HG02870 (cell line): Measurements from ENCODE around the gene B2M.

ENCODE experiments used
- ATAC-seq: cut with Tn5 transposase; IDR thresholded peaks from one replicate; pipeline ENCODE4 v1.9.1; 2021; ENCODE audit warnings: mild to moderate bottlenecking, moderate library complexity; ENCODE audit not compliant: unreplicated experiment

B2M gene

DNA sequence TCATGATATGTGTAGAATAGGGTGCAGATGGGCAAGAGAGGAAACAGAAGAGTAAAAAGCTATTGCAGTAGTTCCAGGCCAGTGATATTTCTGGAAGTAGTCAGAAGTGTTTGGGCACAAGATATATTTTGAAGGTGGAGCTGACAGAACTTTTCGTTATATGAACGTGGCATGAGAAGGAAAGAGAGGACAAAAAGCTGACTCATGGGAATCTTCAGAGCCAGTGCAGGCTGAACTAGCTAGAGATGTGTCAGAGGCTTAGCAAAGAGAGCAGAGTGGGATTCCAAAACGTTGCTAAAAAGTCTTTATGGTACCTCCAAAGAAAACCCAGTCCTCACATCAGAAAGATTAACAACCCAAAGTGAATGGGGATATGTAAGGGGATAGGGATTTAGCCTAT is 53.7 kb downstream of the B2M start:
- no peak for ATAC-seq
